A549 (cell line): Measurements from ENCODE around the gene FBXL15. TPM values are rescaled to one million over a fixed set of nuclear protein-coding genes. Genes with fewer than 3 reads are reported as not detected.
A peak's percentile ranks its signal among the peaks of the same experiment; 100 is the strongest.

ENCODE experiments used
- ATAC-seq, 2 experiments: fragments of 200-7000 bp in 1 of 2; fragments of >200 bp in 1 of 2; cut with Nextera tagmentation in 1 of 2; cut with Tn5 transposase in 1 of 2; 3 replicates each; pipeline versions ENCODE4 v1.8.0 to v1.9.1; 2018 to 2020; ENCODE audit warnings: mild to moderate bottlenecking in 1 of 2, moderate library complexity in 1 of 2
- CTCF ChIA-PET: fragments of 300-600 bp; sonication (Branson Sonifier 250); formaldehyde crosslinking; extraction: SDS; loops from one replicate; lab custom pipeline; 2021; ENCODE audit warnings: antibody characterized with exemption, inconsistent platforms; lab: Yijun Ruan, JAX
- POLR2A ChIA-PET: fragments of 350-600 bp; formaldehyde crosslinking; extraction: SDS; loops from one replicate; lab custom pipeline; 2021; ENCODE audit warnings: antibody characterized with exemption, inconsistent platforms; lab: Yijun Ruan, JAX
- DNase-seq, 2 experiments: peaks; one replicate each; pipeline versions ENCODE4 v3.0.0 to v3.0.0-alpha.2; 2011 to 2016; ENCODE audit warnings: low read depth in 1 of 2, low spot score in 1 of 2
- FAIRE-seq: peaks from 2 replicates; lab custom pipeline; 2011; peaks lifted over from hg19 to GRCh38; lab: Jason Lieb, UNC
- H3K27ac ChIP-seq, 2 experiments: fragments of >200 bp; sonication (Bioruptor Twin); formaldehyde crosslinking; 3 replicates each; pipeline ENCODE4 v1.5.1; 2016 to 2017
- H3K4me1 ChIP-seq: fragments of >200 bp; sonication (Bioruptor Twin); formaldehyde crosslinking; 3 replicates; pipeline ENCODE4 v1.6.1; 2016
- H3K4me2 ChIP-seq: fragments of >200 bp; sonication (Bioruptor Twin); formaldehyde crosslinking; 3 replicates; pipeline ENCODE4 v1.6.1; 2016
- H3K4me3 ChIP-seq: fragments of >200 bp; sonication (Bioruptor Twin); formaldehyde crosslinking; 3 replicates; pipeline ENCODE4 v1.5.1; 2016
- H3K9me3 ChIP-seq: fragments of >200 bp; sonication (Bioruptor Twin); formaldehyde crosslinking; 3 replicates; pipeline ENCODE4 v1.6.1; 2016
- BCL3 ChIP-seq: fragments of >200 bp; sonication (Bioruptor Twin); formaldehyde crosslinking; IDR thresholded peaks from 3 replicates; pipeline ENCODE4 v1.6.1; 2016
- E2F6 ChIP-seq: IDR thresholded peaks from 2 replicates; pipeline ENCODE4 v1.6.1; 2012; ENCODE audit warnings: low read depth, borderline replicate concordance
- EHF ChIP-seq: fragments of 250-450 bp; sonication (Bioruptor Pico); IDR thresholded peaks from 2 replicates; pipeline ENCODE4 v1.5.0; 2020; ENCODE audit warnings: mild to moderate bottlenecking
- ELK1 ChIP-seq: fragments of 150-350 bp; IDR thresholded peaks from 2 replicates; pipeline ENCODE4 v1.6.1; 2014; ENCODE audit warnings: low read depth, mild to moderate bottlenecking, low read length
- HDAC2 ChIP-seq: fragments of 200-600 bp; sonication (generic); IDR thresholded peaks from 2 replicates; pipeline ENCODE4 v1.6.1; 2016
- HOXB5 ChIP-seq: fragments of 250-450 bp; sonication (Bioruptor Pico); IDR thresholded peaks from 2 replicates; pipeline ENCODE4 v1.5.0; 2020; ENCODE audit warnings: mild to moderate bottlenecking, moderate library complexity
- JUN ChIP-seq, 2 experiments: fragments of >200 bp; sonication (Bioruptor Twin); formaldehyde crosslinking; IDR thresholded peaks; 2 replicates in 1 of 2; 3 replicates in 1 of 2; pipeline ENCODE4 v1.6.1; 2016 to 2017
- KDM5A ChIP-seq: fragments of 200-600 bp; sonication (generic); IDR thresholded peaks from 2 replicates; pipeline ENCODE4 v1.6.1; 2016; ENCODE audit warnings: antibody characterized with exemption, mild to moderate bottlenecking
- MAFK ChIP-seq: fragments of 450-650 bp; IDR thresholded peaks from 2 replicates; pipeline ENCODE4 v1.6.1; 2014; ENCODE audit not compliant: partially characterized antibody
- MYC ChIP-seq: IDR thresholded peaks from 2 replicates; pipeline ENCODE4 v1.6.1; 2012; ENCODE audit warnings: mild to moderate bottlenecking, inconsistent platforms, low read length, improper control_type of control experiment, borderline replicate concordance
- NPAS2 ChIP-seq: fragments of 250-450 bp; sonication (Bioruptor Pico); IDR thresholded peaks from 2 replicates; pipeline ENCODE4 v1.8.0; 2022; ENCODE audit warnings: mild to moderate bottlenecking, moderate library complexity, borderline replicate concordance
- NR3C1 ChIP-seq: fragments of >200 bp; sonication (Bioruptor Twin); formaldehyde crosslinking; IDR thresholded peaks from 3 replicates; pipeline ENCODE4 v1.6.1; 2017
- POLR2A ChIP-seq: IDR thresholded peaks from 2 replicates; pipeline ENCODE4 v1.6.1; 2012; ENCODE audit warnings: mild to moderate bottlenecking, low read length
- RAD21 ChIP-seq, 2 experiments: fragments of >200 bp in 1 of 2; sonication (Bioruptor Twin) in 1 of 2; formaldehyde crosslinking in 1 of 2; IDR thresholded peaks in 1 of 2; conservative IDR thresholded peaks in 1 of 2; 2 replicates in 1 of 2; 3 replicates in 1 of 2; pipeline ENCODE4 v1.6.1; 2012 to 2018; ENCODE audit warnings: inconsistent platforms in 1 of 2
- RARB ChIP-seq: fragments of 250-450 bp; sonication (Bioruptor Pico); IDR thresholded peaks from 2 replicates; pipeline ENCODE4 v1.8.0; 2021; ENCODE audit warnings: mild to moderate bottlenecking, moderate library complexity
- REST ChIP-seq: fragments of 200-600 bp; sonication (generic); IDR thresholded peaks from 2 replicates; pipeline ENCODE4 v1.6.1; 2016; ENCODE audit warnings: antibody characterized with exemption, mild to moderate bottlenecking, moderate library complexity
- RFX5 ChIP-seq: fragments of 450-650 bp; IDR thresholded peaks from 2 replicates; pipeline ENCODE4 v1.7.1; 2014; ENCODE audit warnings: antibody characterized with exemption, mild to moderate bottlenecking, moderate library complexity
- SREBF2 ChIP-seq: fragments of 450-650 bp; IDR thresholded peaks from 2 replicates; pipeline ENCODE4 v1.6.1; 2014; ENCODE audit warnings: mild to moderate bottlenecking, moderate library complexity
- TP53 ChIP-seq: fragments of 250-450 bp; sonication (Bioruptor Pico); IDR thresholded peaks from 2 replicates; pipeline ENCODE4 v1.5.0; 2021; ENCODE audit warnings: mild to moderate bottlenecking, moderate library complexity
- ZC3H11A ChIP-seq: fragments of 450-650 bp; IDR thresholded peaks from 2 replicates; pipeline ENCODE4 v1.6.1; 2014; ENCODE audit warnings: antibody characterized with exemption, mild to moderate bottlenecking
- WGBS: methylation state at CpG from one replicate; pipeline ENCODE4 v1.1.6; 2017; ENCODE audit errors: missing lambda C conversion rate; 5-methylcytosine and 5-hydroxymethylcytosine counted together
- polyA plus RNA-seq, 4 experiments: library from polyadenylated mRNA; depleted of rRNA in 3 of 4; stranded (reverse); fragments of >200 nt; fragmentation: RNase III in 1 of 4; extraction: RNeasy Plus Mini Kit Qiagen cat#74134 plus additional on column Dnase treatment in 1 of 4; gene quantifications; 2 replicates in 3 of 4; 3 replicates in 1 of 4; pipeline ENCODE4 v1.2.3, GENCODE V29; 2011 to 2017
- TF ChIP-seq, protein P1 (sequence below): IDR thresholded peaks from 2 replicates; pipeline ENCODE4 v1.6.1; 2012
- TF ChIP-seq, protein P2 (sequence below): IDR thresholded peaks from 2 replicates; pipeline ENCODE4 v1.6.1; 2012
- TF ChIP-seq, protein P3 (sequence below): fragments of 250-450 bp; sonication (Bioruptor Pico); IDR thresholded peaks from 2 replicates; pipeline ENCODE4 v1.5.0; 2021; ENCODE audit warnings: mild to moderate bottlenecking, moderate library complexity, borderline replicate concordance

Gene FBXL15
- polyA plus RNA-seq, 2 of the 4 experiments (the other 2 are of a cell fraction): 4.8 to 9.4 TPM

DNA sequence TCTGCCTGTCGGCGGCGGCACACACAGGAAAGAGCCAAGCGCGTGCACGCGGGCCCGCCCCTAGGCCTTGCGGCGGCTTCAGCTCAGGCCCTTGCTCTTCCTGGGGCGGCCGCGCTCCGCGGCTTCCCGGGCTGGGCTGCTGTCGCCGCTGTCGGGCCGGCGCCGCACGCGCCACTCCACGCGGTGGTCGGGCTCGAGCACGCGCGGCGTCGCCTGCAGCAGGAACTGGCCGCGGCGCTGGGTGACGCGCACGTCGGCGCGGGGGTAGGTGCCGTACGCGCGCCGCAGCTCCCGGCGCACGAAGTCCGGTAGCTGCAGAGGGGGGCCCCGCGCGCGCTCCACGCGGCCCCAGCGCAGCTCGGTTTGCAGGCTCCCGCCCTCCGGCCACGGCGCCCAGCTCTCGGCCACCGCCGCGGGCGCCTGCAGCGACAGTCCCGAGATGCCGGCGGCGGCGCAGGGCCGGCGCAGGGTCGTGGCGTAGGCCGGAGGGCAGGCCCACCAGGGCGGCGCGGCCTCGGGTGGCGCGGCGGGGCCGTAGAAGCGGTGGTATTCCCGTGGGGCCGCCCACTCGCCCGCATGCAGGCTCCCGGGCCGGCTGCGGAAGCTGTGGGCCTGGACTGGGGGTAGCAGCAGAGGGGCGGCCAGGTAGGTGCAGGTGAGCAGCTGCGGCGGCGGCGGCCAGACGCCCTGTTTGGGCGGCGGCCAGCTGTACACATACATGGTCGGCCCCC is 29.9 kb downstream of the FBXL15 start:
- WGBS: 2% methylated on average over 25 of the region's 104 CpGs
- Histone ChIP-seq H3K4me2 (peak overlapping the region; percentile 87), H3K4me1 (peaks cover 46% of the 10 kb centered on the region), H3K27ac (peak overlapping the region; percentile 89 to 95), H3K9me3 (no peaks in the 10 kb centered on the region), H3K4me3 (peak overlapping the region; percentile 97)
- ATAC-seq (peak; percentile 78 to 79), DNase-seq (peak; percentile 74 to 79), FAIRE-seq (no peak)
- CTCF ChIA-PET: interaction anchor here (1.0 to 3.7 kb wide), 16 partner anchors 10 to 281 kb away, joined by 3 to 20 read pairs (median 6); partner anchors contain the start of gene CUEDC2
- POLR2A ChIA-PET: interaction anchor here (0.7 to 2.1 kb wide), 10 partner anchors 10 to 281 kb away, joined by 3 to 9 read pairs (median 4); partner anchors contain the start of genes CUEDC2 and FBXL15
- no peak for TF ChIP-seq HDAC2
- TF ChIP-seq NPAS2 (CRISPR knock-in tag): peak; percentile 83
- TF ChIP-seq MYC: peak; percentile 78; the same call in 1 of the 2 replicates
- TF ChIP-seq NR3C1: no peak
- TF ChIP-seq E2F6: 0 out of 2 replicates have a peak, but pooled peaks have one; percentile 65
- peak in 1 of 2 experiments; percentile 90; a peak in 3 of 5 replicates for TF ChIP-seq JUN (IDR thresholded peaks at IDR 0.05)
- no peak for TF ChIP-seq RFX5
- peak; percentile 65; the same call in 1 of the 2 replicates for TF ChIP-seq EHF
- peak; percentile 81; the same call in 1 of the 2 replicates for TF ChIP-seq TP53 (CRISPR knock-in tag)
- TF ChIP-seq, protein P1, sequence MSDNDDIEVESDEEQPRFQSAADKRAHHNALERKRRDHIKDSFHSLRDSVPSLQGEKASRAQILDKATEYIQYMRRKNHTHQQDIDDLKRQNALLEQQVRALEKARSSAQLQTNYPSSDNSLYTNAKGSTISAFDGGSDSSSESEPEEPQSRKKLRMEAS: peak; percentile 85
- TF ChIP-seq, protein P2, sequence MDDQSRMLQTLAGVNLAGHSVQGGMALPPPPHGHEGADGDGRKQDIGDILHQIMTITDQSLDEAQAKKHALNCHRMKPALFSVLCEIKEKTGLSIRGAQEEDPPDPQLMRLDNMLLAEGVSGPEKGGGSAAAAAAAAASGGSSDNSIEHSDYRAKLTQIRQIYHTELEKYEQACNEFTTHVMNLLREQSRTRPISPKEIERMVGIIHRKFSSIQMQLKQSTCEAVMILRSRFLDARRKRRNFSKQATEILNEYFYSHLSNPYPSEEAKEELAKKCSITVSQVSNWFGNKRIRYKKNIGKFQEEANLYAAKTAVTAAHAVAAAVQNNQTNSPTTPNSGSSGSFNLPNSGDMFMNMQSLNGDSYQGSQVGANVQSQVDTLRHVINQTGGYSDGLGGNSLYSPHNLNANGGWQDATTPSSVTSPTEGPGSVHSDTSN: 0 out of 2 replicates have a peak, but pooled peaks have one; percentile 4
- TF ChIP-seq POLR2A: peak; percentile 75
- TF ChIP-seq BCL3: peak; percentile 60; the same call in 2 of the 3 replicates
- TF ChIP-seq, all 56 proteins: peak for 10

DNA sequence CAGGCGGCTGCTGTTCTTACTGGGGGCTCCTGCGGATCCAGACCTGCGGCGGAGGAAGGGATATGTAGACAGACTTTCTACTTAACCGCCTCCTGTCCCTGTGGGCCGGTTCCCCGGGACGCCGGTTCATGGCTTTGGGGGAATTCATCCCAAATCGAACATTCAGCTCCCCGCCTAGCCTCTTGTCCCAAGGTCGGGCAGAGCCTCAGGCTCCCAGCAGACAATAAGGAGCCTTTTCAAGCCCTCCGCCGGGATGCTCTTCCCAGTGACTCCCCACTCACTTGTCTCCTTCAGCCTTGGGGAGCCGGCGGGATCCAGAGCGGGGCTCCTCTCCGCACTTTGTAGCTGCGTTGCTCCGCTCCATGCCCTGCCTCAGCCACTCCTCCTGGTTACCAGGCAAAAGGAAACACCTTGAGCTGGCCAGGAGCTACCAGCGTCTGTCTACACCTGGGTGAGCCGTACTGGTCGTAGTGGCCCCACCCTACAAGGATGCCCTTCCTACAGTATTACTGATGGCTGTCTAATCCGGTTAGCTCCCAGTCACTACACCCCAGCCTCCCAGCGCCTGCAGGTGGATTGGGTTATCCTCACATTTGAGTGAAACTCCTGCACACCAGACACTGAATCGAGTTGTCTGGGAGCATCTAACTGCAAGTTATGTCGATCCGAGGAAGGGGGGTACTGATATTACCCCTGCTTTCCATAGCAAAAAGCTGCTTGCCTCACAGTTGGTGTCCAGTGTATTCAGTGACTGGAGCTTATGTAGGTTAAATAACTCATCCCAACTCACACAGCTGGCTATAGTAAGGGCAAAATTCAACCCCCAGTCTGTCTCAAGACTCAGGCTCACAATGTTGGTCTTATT is 30.7 kb downstream of the FBXL15 start, which contains the start of gene C10orf95:
TSS of gene C10orf95 (minus strand) at position 439 of the 865 bp plus-strand sequence. CDS start 450 bp downstream, outside the sequence.
- POLR2A ChIA-PET: interaction anchor here (0.6 to 2.1 kb wide), 11 partner anchors 9 to 282 kb away, joined by 3 to 9 read pairs (median 4); partner anchors contain the start of gene CUEDC2
- CTCF ChIA-PET: interaction anchor here (1.0 to 3.7 kb wide), 15 partner anchors 10 to 282 kb away, joined by 3 to 20 read pairs (median 6); partner anchors contain the start of gene CUEDC2
- peak within 1 kb of the TSS; percentile 97 for H3K4me3 ChIP-seq
- FAIRE-seq: no peak
- no peak for DNase-seq
- H3K9me3 ChIP-seq: no peaks in the 10 kb centered on the region
- H3K27ac ChIP-seq: peak within 1 kb of the TSS; percentile 89 to 95
- ATAC-seq: peak in 1 of 2 experiments; percentile 5; a peak in 2 of 6 replicates
- H3K4me2 ChIP-seq: peak within 1 kb of the TSS; percentile 87
- WGBS: 64% methylated on average over 25 of the region's 28 CpGs
- peaks cover 54% of the 10 kb centered on the region for H3K4me1 ChIP-seq
- TF ChIP-seq RARB: no peak
- TF ChIP-seq ZC3H11A: no peak
- TF ChIP-seq RAD21 (conservative IDR thresholded peaks at IDR 0.05 in 1 of 2, IDR thresholded peaks at IDR 0.05 in 1 of 2): no peak
- no peak for TF ChIP-seq NPAS2 (CRISPR knock-in tag)
- no peak for TF ChIP-seq ELK1
- no peak for TF ChIP-seq MAFK
- TF ChIP-seq SREBF2: no peak
- TF ChIP-seq HOXB5 (CRISPR knock-in tag): no peak
- TF ChIP-seq, protein P3, sequence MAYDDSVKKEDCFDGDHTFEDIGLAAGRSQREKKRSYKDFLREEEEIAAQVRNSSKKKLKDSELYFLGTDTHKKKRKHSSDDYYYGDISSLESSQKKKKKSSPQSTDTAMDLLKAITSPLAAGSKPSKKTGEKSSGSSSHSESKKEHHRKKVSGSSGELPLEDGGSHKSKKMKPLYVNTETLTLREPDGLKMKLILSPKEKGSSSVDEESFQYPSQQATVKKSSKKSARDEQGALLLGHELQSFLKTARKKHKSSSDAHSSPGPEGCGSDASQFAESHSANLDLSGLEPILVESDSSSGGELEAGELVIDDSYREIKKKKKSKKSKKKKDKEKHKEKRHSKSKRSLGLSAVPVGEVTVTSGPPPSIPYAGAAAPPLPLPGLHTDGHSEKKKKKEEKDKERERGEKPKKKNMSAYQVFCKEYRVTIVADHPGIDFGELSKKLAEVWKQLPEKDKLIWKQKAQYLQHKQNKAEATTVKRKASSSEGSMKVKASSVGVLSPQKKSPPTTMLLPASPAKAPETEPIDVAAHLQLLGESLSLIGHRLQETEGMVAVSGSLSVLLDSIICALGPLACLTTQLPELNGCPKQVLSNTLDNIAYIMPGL (CRISPR knock-in tag): no peak
- TF ChIP-seq EHF: no peak
- no peak for TF ChIP-seq KDM5A
- no peak for TF ChIP-seq REST
